HEK293T (cell line): Measurements from ENCODE around the gene PRF1.
"Not testable (repeated sequence)": the region's sequence is repeated elsewhere in the genome, so short reads cannot be mapped to it uniquely, and the experiment has no call there.

Experiments used
- CTCF ChIA-PET: fragments of 350-600 bp; formaldehyde crosslinking; extraction: SDS; loops from one replicate; lab custom pipeline; 2021; ENCODE audit warnings: antibody characterized with exemption, inconsistent platforms; lab: Yijun Ruan, JAX
- POLR2A ChIA-PET: fragments of 350-600 bp; formaldehyde crosslinking; extraction: SDS; loops from one replicate; lab custom pipeline; 2020; ENCODE audit warnings: antibody characterized with exemption, inconsistent platforms; lab: Yijun Ruan, JAX
- DNase-seq: peaks from one replicate; pipeline ENCODE4 v3.0.0; 2012; ENCODE audit warnings: mixed read lengths; ENCODE audit errors: extremely low spot score
- ARNT ChIP-seq: fragments of 450-650 bp; IDR thresholded peaks from 2 replicates; pipeline ENCODE4 v1.6.1; 2017; ENCODE audit warnings: mild to moderate bottlenecking
- BHLHE40 ChIP-seq: fragments of 450-650 bp; IDR thresholded peaks from 2 replicates; pipeline ENCODE4 v1.6.1; 2016; ENCODE audit warnings: mild to moderate bottlenecking, moderate library complexity, borderline replicate concordance
- CTBP1 ChIP-seq: fragments of 450-650 bp; IDR thresholded peaks from 2 replicates; pipeline ENCODE4 v1.6.1; 2016; ENCODE audit warnings: borderline replicate concordance
- ELF4 ChIP-seq: fragments of 450-650 bp; IDR thresholded peaks from 2 replicates; pipeline ENCODE4 v1.6.1; 2017; ENCODE audit warnings: antibody characterized with exemption
- FOXA1 ChIP-seq: fragments of 450-650 bp; IDR thresholded peaks from 2 replicates; pipeline ENCODE4 v1.6.1; 2016; ENCODE audit warnings: mild to moderate bottlenecking
- FOXK2 ChIP-seq: fragments of 450-650 bp; IDR thresholded peaks from 2 replicates; pipeline ENCODE4 v1.6.1; 2016; ENCODE audit warnings: mild to moderate bottlenecking
- FOXM1 ChIP-seq: fragments of 450-650 bp; IDR thresholded peaks from 2 replicates; pipeline ENCODE4 v1.6.1; 2017; ENCODE audit warnings: mild to moderate bottlenecking, borderline replicate concordance
- HDGF ChIP-seq: fragments of 450-650 bp; IDR thresholded peaks from 2 replicates; pipeline ENCODE4 v1.6.1; 2017; ENCODE audit warnings: antibody characterized with exemption, borderline replicate concordance
- L3MBTL2 ChIP-seq: fragments of 450-650 bp; conservative IDR thresholded peaks from 2 replicates; pipeline ENCODE4 v1.6.1; 2016; ENCODE audit warnings: mild to moderate bottlenecking
- LEF1 ChIP-seq: fragments of 450-650 bp; IDR thresholded peaks from 2 replicates; pipeline ENCODE4 v1.6.1; 2017; ENCODE audit warnings: mild to moderate bottlenecking, borderline replicate concordance
- NFRKB ChIP-seq: fragments of 450-650 bp; IDR thresholded peaks from 2 replicates; pipeline ENCODE4 v1.6.1; 2016; ENCODE audit warnings: mild to moderate bottlenecking, moderate library complexity
- PKNOX1 ChIP-seq: fragments of 450-650 bp; IDR thresholded peaks from 2 replicates; pipeline ENCODE4 v1.6.1; 2016
- SP1 ChIP-seq: fragments of 450-650 bp; IDR thresholded peaks from 2 replicates; pipeline ENCODE4 v1.6.1; 2017
- SUZ12 ChIP-seq: fragments of 450-650 bp; IDR thresholded peaks from 2 replicates; pipeline ENCODE4 v1.6.1; 2016; ENCODE audit warnings: mild to moderate bottlenecking
- TARDBP ChIP-seq: fragments of 450-650 bp; IDR thresholded peaks from 2 replicates; pipeline ENCODE4 v1.6.1; 2016
- ZNF384 ChIP-seq: fragments of 450-650 bp; IDR thresholded peaks from 2 replicates; pipeline ENCODE4 v1.6.1; 2016

PRF1 gene

GRCh38 chr10:70618663-70619062 is 16.1 kb upstream of the PRF1 start:
- CTCF ChIA-PET: interaction anchor here (0.7 kb wide), 1 partner anchor 269 kb away, joined by 3 read pairs; no protein-coding TSS in a partner anchor
- POLR2A ChIA-PET: no interaction called here
- TF ChIP-seq BHLHE40: no peak
- TF ChIP-seq HDGF: no peak
- no peak for TF ChIP-seq CTBP1
- no peak for TF ChIP-seq FOXA1
- no peak for TF ChIP-seq TARDBP
- no peak for TF ChIP-seq ZNF384
- no peak for TF ChIP-seq ELF4
- no peak for TF ChIP-seq FOXK2
- no peak for TF ChIP-seq PKNOX1
- TF ChIP-seq FOXM1: no peak
- TF ChIP-seq SUZ12: no peak
- no peak for TF ChIP-seq ARNT
- TF ChIP-seq SP1: no peak
- DNase-seq: no peak

GRCh38 chr10:70617798-70618568 is 15.4 kb upstream of the PRF1 start:
- ChIA-PET CTCF (no interaction called here), POLR2A (no interaction called here)
- no peak for DNase-seq
- TF ChIP-seq FOXM1 (no peak), LEF1 (no peak), NFRKB (no peak), PKNOX1 (no peak), SP1 (no peak), HDGF (no peak), FOXA1 (no peak), L3MBTL2 (no peak), ZNF384 (no peak), BHLHE40 (no peak), CTBP1 (no peak), ELF4 (no peak), TARDBP (no peak), SUZ12 (no peak), ARNT (no peak), FOXK2 (no peak)

- ChIA-PET POLR2A (no interaction called here), CTCF (no interaction called here)
- no peak for TF ChIP-seq CTBP1
- no peak for TF ChIP-seq ARNT
- TF ChIP-seq LEF1: no peak
- TF ChIP-seq L3MBTL2: no peak
- no peak for TF ChIP-seq PKNOX1
- TF ChIP-seq ZNF384: no peak
- TF ChIP-seq ELF4: no peak
- no peak for TF ChIP-seq NFRKB
- TF ChIP-seq SUZ12: no peak
- TF ChIP-seq FOXK2: no peak
- no peak for TF ChIP-seq FOXM1
- no peak for TF ChIP-seq HDGF
- no peak for TF ChIP-seq TARDBP
- no peak for TF ChIP-seq BHLHE40
- no peak for TF ChIP-seq FOXA1
- TF ChIP-seq SP1: no peak
- DNase-seq: no peak
These were observed 14.2 kb upstream of the PRF1 start for GRCh38 chr10:70616761-70617160.

GRCh38 chr10:70615784-70616522 is 13.4 kb upstream of the PRF1 start:
- CTCF ChIA-PET: no interaction called here
- POLR2A ChIA-PET: interaction anchor here (0.5 kb wide), 1 partner anchor 118 kb away, joined by 3 read pairs; no protein-coding TSS in a partner anchor
- no peak for DNase-seq
- TF ChIP-seq CTBP1 (no peak), PKNOX1 (no peak), NFRKB (no peak), ELF4 (no peak), SUZ12 (no peak), ZNF384 (no peak), BHLHE40 (no peak), FOXK2 (no peak), SP1 (no peak), FOXM1 (no peak), TARDBP (no peak), FOXA1 (no peak), L3MBTL2 (no peak), ARNT (no peak), LEF1 (no peak)

DNA sequence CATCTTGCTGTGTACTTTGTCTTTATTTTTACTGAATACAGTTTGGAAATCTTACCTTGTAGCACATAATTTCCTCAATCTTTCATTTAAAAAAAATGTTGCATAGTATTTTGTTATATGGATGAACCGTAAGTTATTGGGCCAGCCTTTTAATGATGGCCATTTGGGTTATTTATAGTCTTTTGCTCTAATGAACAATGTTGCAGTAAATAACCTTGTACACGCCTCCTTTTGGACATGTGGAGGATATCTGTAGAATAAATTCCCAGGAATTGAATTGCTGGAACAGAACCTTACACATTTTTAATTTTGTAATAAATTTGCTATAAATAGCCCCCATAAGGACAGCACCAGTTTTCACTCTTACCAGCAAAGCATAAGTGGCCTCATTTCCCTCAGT is 12.7 kb upstream of the PRF1 start:
- no peak for DNase-seq
- POLR2A ChIA-PET: interaction anchor here (0.5 kb wide), 1 partner anchor 117 kb away, joined by 3 read pairs; no protein-coding TSS in a partner anchor
- CTCF ChIA-PET: no interaction called here
- TF ChIP-seq FOXK2 (no peak), BHLHE40 (no peak), CTBP1 (no peak)

DNA sequence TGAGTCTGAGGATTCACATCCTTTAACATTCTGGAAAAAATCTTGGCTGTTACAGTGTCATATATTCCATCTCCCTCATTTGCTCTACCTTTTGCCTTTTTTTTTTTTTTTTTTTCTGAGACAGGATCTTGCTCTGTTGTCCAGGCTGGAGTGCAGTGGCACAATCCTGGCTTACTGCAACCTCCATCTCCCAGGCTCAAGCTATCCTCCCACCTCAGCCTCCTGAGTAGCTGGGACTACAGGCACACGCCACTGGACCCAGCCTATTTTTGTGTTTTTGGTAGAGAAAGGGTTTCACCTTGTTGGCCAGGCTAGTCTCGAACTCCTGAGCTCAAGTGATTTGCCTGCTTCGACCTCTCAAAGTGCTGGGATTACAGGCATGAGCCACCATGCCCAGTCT is 11.8 kb upstream of the PRF1 start:
- DNase-seq, POLR2A ChIA-PET: not testable (repeated sequence)
- CTCF ChIA-PET: interaction anchor here (0.6 kb wide), 1 partner anchor 8 kb away, joined by 4 read pairs; no protein-coding TSS in a partner anchor
